H9 (cell line): Measurements from ENCODE around the gene MIPEP. TPM values are rescaled to one million over a fixed set of nuclear protein-coding genes. Genes with fewer than 3 reads are reported as not detected.
A peak's percentile ranks its signal among the peaks of the same experiment; 100 is the strongest.

Experiments used
- DNase-seq: peaks from one replicate; pipeline ENCODE4 v3.0.0-alpha.2; 2017
- H2AFZ ChIP-seq: one replicate; pipeline ENCODE4 v1.6.1; 2013; ENCODE audit warnings: mild to moderate bottlenecking, low read length, control low read depth, moderate library complexity
- H2AK5ac ChIP-seq: 2 replicates; pipeline ENCODE4 v1.6.1; 2013; ENCODE audit warnings: low read length, control low read depth, mixed read lengths; ENCODE audit not compliant: insufficient read length
- H2BK120ac ChIP-seq: one replicate; pipeline ENCODE4 v1.6.1; 2013; ENCODE audit warnings: low read depth, mild to moderate bottlenecking, low read length, control low read depth, inconsistent platforms; ENCODE audit not compliant: poor library complexity, severe bottlenecking
- H2BK12ac ChIP-seq: 2 replicates; pipeline ENCODE4 v1.6.1; 2013; ENCODE audit warnings: low read length, control low read depth, mixed read lengths, low read depth; ENCODE audit not compliant: insufficient read length
- H2BK15ac ChIP-seq: 2 replicates; pipeline ENCODE4 v1.6.1; 2013; ENCODE audit warnings: low read depth, low read length, control low read depth
- H2BK20ac ChIP-seq: one replicate; pipeline ENCODE4 v1.6.1; 2013; ENCODE audit warnings: low read depth, mild to moderate bottlenecking, low read length, control low read depth, inconsistent platforms; ENCODE audit not compliant: poor library complexity, severe bottlenecking
- H2BK5ac ChIP-seq: 2 replicates; pipeline ENCODE4 v1.6.1; 2013; ENCODE audit warnings: low read length, control low read depth, mixed read lengths; ENCODE audit not compliant: insufficient read length
- H3K14ac ChIP-seq: 2 replicates; pipeline ENCODE4 v1.6.1; 2013; ENCODE audit warnings: low read length, control low read depth; ENCODE audit not compliant: insufficient read depth
- H3K18ac ChIP-seq: 2 replicates; pipeline ENCODE4 v1.6.1; 2013; ENCODE audit warnings: low read depth, mild to moderate bottlenecking, mixed read lengths, low read length, control low read depth; ENCODE audit not compliant: insufficient read length
- H3K23ac ChIP-seq: 2 replicates; pipeline ENCODE4 v1.6.1; 2013; ENCODE audit warnings: low read length, control low read depth, mixed read lengths, low read depth; ENCODE audit not compliant: insufficient read length
- H3K23me2 ChIP-seq: 2 replicates; pipeline ENCODE4 v1.6.1; 2013; ENCODE audit warnings: low read depth, mild to moderate bottlenecking, mixed read lengths, low read length, control low read depth; ENCODE audit not compliant: insufficient read length, poor library complexity, severe bottlenecking
- H3K27ac ChIP-seq: 2 replicates; pipeline ENCODE4 v1.5.1; 2013; ENCODE audit warnings: low read length, control low read depth, mixed read lengths, low read depth; ENCODE audit not compliant: insufficient read length
- H3K27me3 ChIP-seq: 2 replicates; pipeline ENCODE4 v1.6.1; 2013; ENCODE audit warnings: low read length, control low read depth, inconsistent platforms; ENCODE audit not compliant: insufficient read depth
- H3K4ac ChIP-seq: 2 replicates; pipeline ENCODE4 v1.6.1; 2013; ENCODE audit warnings: low read depth, mild to moderate bottlenecking, control low read depth, inconsistent platforms, low read length, moderate library complexity
- H3K4me1 ChIP-seq: 2 replicates; pipeline ENCODE4 v1.6.1; 2013; ENCODE audit warnings: low read length, control low read depth, inconsistent platforms; ENCODE audit not compliant: insufficient read depth
- H3K4me2 ChIP-seq: 2 replicates; pipeline ENCODE4 v1.6.1; 2013; ENCODE audit warnings: low read length, control low read depth, mixed read lengths; ENCODE audit not compliant: insufficient read length, insufficient read depth
- H3K56ac ChIP-seq: 2 replicates; pipeline ENCODE4 v1.6.1; 2013; ENCODE audit warnings: low read depth, mild to moderate bottlenecking, mixed read lengths, low read length, control low read depth; ENCODE audit not compliant: insufficient read length
- H3K79me1 ChIP-seq: 2 replicates; pipeline ENCODE4 v1.6.1; 2013; ENCODE audit warnings: low read depth, mild to moderate bottlenecking, moderate library complexity, low read length, control low read depth, inconsistent platforms; ENCODE audit not compliant: insufficient read depth, poor library complexity, severe bottlenecking
- H3K79me2 ChIP-seq: 2 replicates; pipeline ENCODE4 v1.6.1; 2013; ENCODE audit warnings: low read length, control low read depth, inconsistent platforms; ENCODE audit not compliant: insufficient read depth
- H3K9ac ChIP-seq: 2 replicates; pipeline ENCODE4 v1.6.1; 2013; ENCODE audit warnings: low read length, control low read depth, mixed read lengths; ENCODE audit not compliant: insufficient read length; ENCODE audit errors: extremely low read depth
- H3K9me3 ChIP-seq: one replicate; pipeline ENCODE4 v1.6.1; 2013; ENCODE audit warnings: low read depth, low read length, inconsistent platforms; ENCODE audit not compliant: control insufficient read depth
- H3T11ph ChIP-seq: one replicate; pipeline ENCODE4 v1.6.1; 2013; ENCODE audit warnings: mild to moderate bottlenecking, low read length, control low read depth, inconsistent platforms
- H4K20me1 ChIP-seq: one replicate; pipeline ENCODE4 v1.6.1; 2013; ENCODE audit not compliant: control insufficient read depth, insufficient read length, insufficient read depth
- H4K5ac ChIP-seq: 2 replicates; pipeline ENCODE4 v1.6.1; 2013; ENCODE audit warnings: low read depth, mild to moderate bottlenecking, mixed read lengths, low read length, control low read depth; ENCODE audit not compliant: insufficient read length
- H4K8ac ChIP-seq: replicated peaks from 2 replicates; pipeline ENCODE4 v1.6.1; 2013; ENCODE audit warnings: low read length, control low read depth, mixed read lengths, low read depth; ENCODE audit not compliant: insufficient read length
- H4K91ac ChIP-seq: 2 replicates; pipeline ENCODE4 v1.6.1; 2013; ENCODE audit warnings: low read depth, mild to moderate bottlenecking, moderate library complexity, mixed read lengths, low read length, control low read depth; ENCODE audit not compliant: insufficient read length
- H3K27ac Mint-ChIP-seq, 3 experiments: 2 replicates in 2 of 3; 3 replicates in 1 of 3; pipeline ENCODE4 v1.8.0; 2020 to 2021; ENCODE audit warnings: mixed read lengths in 3 of 3, mild to moderate bottlenecking in 1 of 3, moderate library complexity in 1 of 3
- H3K27me3 Mint-ChIP-seq: 2 replicates; pipeline ENCODE4 v1.8.0; 2021; ENCODE audit warnings: low read depth, mild to moderate bottlenecking, moderate library complexity, mixed read lengths
- H3K36me3 Mint-ChIP-seq, 3 experiments: 2 replicates in 2 of 3; 3 replicates in 1 of 3; pipeline ENCODE4 v1.8.0; 2020 to 2021; ENCODE audit warnings: low read depth in 3 of 3, mixed read lengths in 3 of 3; ENCODE audit not compliant: insufficient read depth in 1 of 3
- H3K4me1 Mint-ChIP-seq, 2 experiments: 2 replicates each; pipeline ENCODE4 v1.8.0; 2020; ENCODE audit warnings: mixed read lengths in 2 of 2
- H3K4me3 Mint-ChIP-seq, 2 experiments: 2 replicates in 1 of 2; 3 replicates in 1 of 2; pipeline ENCODE4 v1.8.0; 2020 to 2021; ENCODE audit warnings: mild to moderate bottlenecking in 2 of 2, mixed read lengths in 2 of 2, moderate library complexity in 1 of 2
- H3K9me3 Mint-ChIP-seq, 2 experiments: 2 replicates in 1 of 2; 3 replicates in 1 of 2; pipeline ENCODE4 v1.8.0; 2020; ENCODE audit warnings: mild to moderate bottlenecking in 2 of 2, mixed read lengths in 2 of 2, moderate library complexity in 1 of 2
- WGBS: extraction: QIAGEN DNeasy Blood & Tissue Kit; methylation state at CpG from one replicate; pipeline ENCODE4 v1.1.7; 2013; ENCODE audit warnings: missing lambda C conversion rate, low lambda C conversion rate, mixed read lengths; ENCODE audit not compliant: insufficient read length; ENCODE audit errors: extremely low coverage; 5-methylcytosine and 5-hydroxymethylcytosine counted together
- total RNA-seq: library from RNA; stranded (reverse); gene quantifications from 2 replicates; pipeline ENCODE4 v1.2.1, GENCODE V29; 2021
- TF ChIP-seq, protein P1 (sequence below): fragments of 200-600 bp; sonication (generic); conservative IDR thresholded peaks from 3 replicates; pipeline ENCODE4 v1.8.0; 2021; ENCODE audit warnings: antibody characterized with exemption, mild to moderate bottlenecking

Gene MIPEP
- total RNA-seq, 1 experiment from 2014 or later = 18.5 TPM

DNA sequence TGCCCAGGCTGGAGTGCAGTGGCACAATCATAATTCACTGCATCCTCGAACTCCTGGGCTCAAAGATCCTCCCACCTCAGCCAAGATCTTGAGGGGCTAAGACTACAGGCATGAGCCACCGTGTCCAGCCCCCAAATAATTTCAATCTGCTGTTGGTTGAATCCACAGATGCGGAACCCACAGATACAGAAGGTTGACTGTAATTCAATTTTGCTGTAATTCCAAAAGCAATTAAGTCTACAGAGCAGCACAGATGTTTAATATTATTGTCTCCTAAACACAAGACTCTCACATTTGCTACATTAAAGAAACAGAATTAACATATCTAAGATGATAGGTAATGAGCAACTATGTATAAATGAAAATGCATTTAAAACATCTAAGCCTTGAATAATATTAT, 75.6 kb downstream of the MIPEP start:
- DNase-seq = no peak
- no CpG with 5 or more reads among the region's 3 CpGs for WGBS
- Mint-ChIP-seq H3K27ac (peak overlapping the region in 1 of 3 experiments; percentile 44; a peak in 1 of 7 replicates), H3K27me3 (no peaks in the 10 kb centered on the region), H3K4me1 (peaks cover 6 to 19% of the 10 kb centered on the region in 2 experiments), H3K9me3 (no peaks in the 10 kb centered on the region), H3K36me3 (no peaks in the 10 kb centered on the region), H3K4me3 (no peak overlapping the region)
- Histone ChIP-seq H3K18ac (no peak overlapping the region), H3K23me2 (no peaks in the 10 kb centered on the region), H3K4me2 (no peak overlapping the region), H3K4me1 (no peaks in the 10 kb centered on the region; the same call in 1 of the 2 replicates), H2BK5ac (no peak overlapping the region), H3K79me2 (no peaks in the 10 kb centered on the region), H3K79me1 (no peaks in the 10 kb centered on the region), H2BK12ac (no peak overlapping the region), H3K23ac (no peak overlapping the region), H3K4ac (no peak overlapping the region), H2AK5ac (no peak overlapping the region), H3K27ac (no peak overlapping the region), H3K9ac (no peak overlapping the region), H4K5ac (no peak overlapping the region), H4K20me1 (no peaks in the 10 kb centered on the region), H4K91ac (no peak overlapping the region), H3K27me3 (no peaks in the 10 kb centered on the region), H4K8ac (no peak overlapping the region), H3T11ph (no peak overlapping the region), H3K14ac (no peak overlapping the region), H2AFZ (no peak overlapping the region), H2BK15ac (no peak overlapping the region), H2BK120ac (no peak overlapping the region), H3K56ac (no peak overlapping the region), H3K9me3 (no peaks in the 10 kb centered on the region), H2BK20ac (no peak overlapping the region)
- TF ChIP-seq, protein P1, sequence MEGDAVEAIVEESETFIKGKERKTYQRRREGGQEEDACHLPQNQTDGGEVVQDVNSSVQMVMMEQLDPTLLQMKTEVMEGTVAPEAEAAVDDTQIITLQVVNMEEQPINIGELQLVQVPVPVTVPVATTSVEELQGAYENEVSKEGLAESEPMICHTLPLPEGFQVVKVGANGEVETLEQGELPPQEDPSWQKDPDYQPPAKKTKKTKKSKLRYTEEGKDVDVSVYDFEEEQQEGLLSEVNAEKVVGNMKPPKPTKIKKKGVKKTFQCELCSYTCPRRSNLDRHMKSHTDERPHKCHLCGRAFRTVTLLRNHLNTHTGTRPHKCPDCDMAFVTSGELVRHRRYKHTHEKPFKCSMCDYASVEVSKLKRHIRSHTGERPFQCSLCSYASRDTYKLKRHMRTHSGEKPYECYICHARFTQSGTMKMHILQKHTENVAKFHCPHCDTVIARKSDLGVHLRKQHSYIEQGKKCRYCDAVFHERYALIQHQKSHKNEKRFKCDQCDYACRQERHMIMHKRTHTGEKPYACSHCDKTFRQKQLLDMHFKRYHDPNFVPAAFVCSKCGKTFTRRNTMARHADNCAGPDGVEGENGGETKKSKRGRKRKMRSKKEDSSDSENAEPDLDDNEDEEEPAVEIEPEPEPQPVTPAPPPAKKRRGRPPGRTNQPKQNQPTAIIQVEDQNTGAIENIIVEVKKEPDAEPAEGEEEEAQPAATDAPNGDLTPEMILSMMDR = no peak
